K562 (cell line): Measurements from ENCODE around the gene LTA4H. TPM values are rescaled to one million over a fixed set of nuclear protein-coding genes. Genes with fewer than 3 reads are reported as not detected.
A peak's percentile ranks its signal among the peaks of the same experiment; 100 is the strongest.

Experiments
- ATAC-seq: fragments of 200-7000 bp; cut with Tn5 transposase; 3 replicates; pipeline ENCODE4 v1.9.1; 2020; ENCODE audit warnings: moderate library complexity
- BruUV-seq: library from RNA; stranded (reverse); fragments of 400-500 nt; replicated peaks from 2 replicates; lab custom pipeline; 2021; lab: Mats Ljungman, UMichigan
- CTCF ChIA-PET: fragments of 300-600 bp; formaldehyde crosslinking; extraction: SDS; loops from one replicate; lab custom pipeline; 2021; ENCODE audit warnings: low intra/inter-chr PET ratio; lab: Yijun Ruan, JAX
- POLR2A ChIA-PET: fragments of 300-600, 350-650 bp; sonication (Branson Sonifier 250); formaldehyde crosslinking; extraction: SDS; loops from one replicate; lab custom pipeline; 2021; ENCODE audit warnings: antibody characterized with exemption, inconsistent platforms; lab: Yijun Ruan, JAX
- DNase-seq, 4 experiments: peaks; one replicate each; pipeline versions ENCODE4 v3.0.0 to v3.0.0-alpha.2; 2011 to 2018; ENCODE audit warnings: low spot score in 3 of 4, mixed read lengths in 3 of 4; ENCODE audit errors: extremely low read depth in 1 of 4
- FAIRE-seq: peaks from 2 replicates; lab custom pipeline; 2011; peaks lifted over from hg19 to GRCh38; lab: Jason Lieb, UNC
- H2AFZ ChIP-seq: 2 replicates; pipeline ENCODE4 v1.6.0; 2011; ENCODE audit warnings: low read depth, low read length, control low read depth, inconsistent platforms
- H3K27ac ChIP-seq: fragments of 200-600 bp; 3 replicates; pipeline ENCODE4 v1.8.0; 2011; ENCODE audit warnings: low read depth, mild to moderate bottlenecking, control low read depth, inconsistent platforms, low read length, moderate library complexity, mixed read lengths; ENCODE audit errors: extremely low read depth
- H3K27me3 ChIP-seq, 2 experiments: fragments of 300-600 bp in 1 of 2; 2 replicates in 1 of 2; 3 replicates in 1 of 2; pipeline versions ENCODE4 v1.6.0 to v1.8.0; 2011; ENCODE audit warnings: inconsistent platforms in 2 of 2, low read length in 2 of 2, mild to moderate bottlenecking in 1 of 2, mixed read lengths in 1 of 2, moderate library complexity in 1 of 2; ENCODE audit not compliant: control insufficient read depth in 2 of 2, insufficient read depth in 2 of 2
- H3K36me3 ChIP-seq: fragments of 300-600 bp; 3 replicates; pipeline ENCODE4 v1.8.0; 2011; ENCODE audit warnings: mild to moderate bottlenecking, low read length, inconsistent platforms; ENCODE audit not compliant: control insufficient read depth, insufficient read depth
- H3K4me1 ChIP-seq, 2 experiments: fragments of 200-600 bp in 1 of 2; replicated peaks in 1 of 2; 2 replicates in 1 of 2; 3 replicates in 1 of 2; pipeline versions ENCODE4 v1.5.1 to v1.8.0; 2011; ENCODE audit warnings: inconsistent platforms in 2 of 2, low read length in 2 of 2, mild to moderate bottlenecking in 1 of 2, mixed read lengths in 1 of 2, moderate library complexity in 1 of 2; ENCODE audit not compliant: control insufficient read depth in 2 of 2, insufficient read depth in 2 of 2
- H3K4me2 ChIP-seq: 2 replicates; pipeline ENCODE4 v1.6.1; 2011; ENCODE audit warnings: low read length, control low read depth, inconsistent platforms, mixed read lengths; ENCODE audit not compliant: insufficient read depth
- H3K4me3 ChIP-seq: fragments of 200-600 bp; sonication (generic), shearing (Covaris generic); 2 replicates; pipeline ENCODE4 v1.5.1; 2016; ENCODE audit warnings: control low read depth, inconsistent platforms
- H3K79me2 ChIP-seq: fragments of 200-600 bp; 3 replicates; pipeline ENCODE4 v1.8.0; 2011; ENCODE audit warnings: low read length, inconsistent platforms; ENCODE audit not compliant: control insufficient read depth, insufficient read depth
- H3K9ac ChIP-seq, 2 experiments: 2 replicates each; pipeline versions ENCODE4 v1.6.0 to v1.6.1; 2011; ENCODE audit warnings: low read depth in 2 of 2, low read length in 2 of 2, control low read depth in 1 of 2, inconsistent platforms in 1 of 2, mild to moderate bottlenecking in 1 of 2, mixed read lengths in 1 of 2; ENCODE audit not compliant: insufficient read depth in 1 of 2
- H3K9me1 ChIP-seq: one replicate; pipeline ENCODE4 v1.6.0; 2011; ENCODE audit warnings: inconsistent platforms, mild to moderate bottlenecking, low read length, moderate library complexity; ENCODE audit not compliant: control insufficient read depth, insufficient read depth
- H3K9me3 ChIP-seq: replicated peaks from 2 replicates; pipeline ENCODE4 v1.5.1; 2011; ENCODE audit warnings: low read depth, low read length, inconsistent platforms; ENCODE audit not compliant: control insufficient read depth, insufficient read depth
- H4K20me1 ChIP-seq: replicated peaks from 2 replicates; pipeline ENCODE4 v1.6.1; 2011; ENCODE audit warnings: low read length, inconsistent platforms, mixed read lengths; ENCODE audit not compliant: control insufficient read depth, insufficient read depth
- BCL6 ChIP-seq: fragments of 250-450 bp; sonication (Bioruptor Pico); IDR thresholded peaks from 2 replicates; pipeline ENCODE4 v1.4.0; 2020
- BRD9 ChIP-seq: fragments of 450-650 bp; IDR thresholded peaks from 2 replicates; pipeline ENCODE4 v1.6.1; 2018; ENCODE audit warnings: low read depth; ENCODE audit not compliant: partially characterized antibody
- C11orf30 ChIP-seq: fragments of 450-650 bp; IDR thresholded peaks from 2 replicates; pipeline ENCODE4 v1.6.1; 2016; ENCODE audit warnings: low read depth, mild to moderate bottlenecking
- CBFA2T3 ChIP-seq: fragments of 450-650 bp; IDR thresholded peaks from 2 replicates; pipeline ENCODE4 v1.6.1; 2017
- CEBPB ChIP-seq: fragments of 450-650 bp; IDR thresholded peaks from 2 replicates; pipeline ENCODE4 v1.6.1; 2016; ENCODE audit warnings: missing genetic modification characterization, missing compliant biosample characterization
- MTA3 ChIP-seq: fragments of 450-650 bp; formaldehyde crosslinking; IDR thresholded peaks from 2 replicates; pipeline ENCODE4 v1.6.1; 2017; ENCODE audit warnings: mild to moderate bottlenecking, borderline replicate concordance
- PHF8 ChIP-seq: fragments of 200-600 bp; sonication (generic); IDR thresholded peaks from 2 replicates; pipeline ENCODE4 v1.6.1; 2012; ENCODE audit warnings: mixed run types, mild to moderate bottlenecking, inconsistent platforms, low read length, moderate library complexity, borderline replicate concordance
- POLR2B ChIP-seq: fragments of 450-650 bp; IDR thresholded peaks from 2 replicates; pipeline ENCODE4 v1.6.1; 2018; ENCODE audit warnings: low read depth; ENCODE audit not compliant: partially characterized antibody
- SAP30 ChIP-seq: fragments of 200-600 bp; sonication (generic); IDR thresholded peaks from 2 replicates; pipeline ENCODE4 v1.6.1; 2012; ENCODE audit warnings: borderline replicate concordance, low read depth, mild to moderate bottlenecking, moderate library complexity, low read length, control low read depth, inconsistent platforms; ENCODE audit not compliant: insufficient read depth, poor library complexity, severe bottlenecking
- ZBTB8A ChIP-seq: fragments of 450-650 bp; IDR thresholded peaks from 2 replicates; pipeline ENCODE4 v1.6.1; 2018; ENCODE audit warnings: mild to moderate bottlenecking, moderate library complexity; ENCODE audit not compliant: partially characterized antibody
- ZNF311 ChIP-seq: fragments of 250-450 bp; sonication (Bioruptor Pico); IDR thresholded peaks from 2 replicates; pipeline ENCODE4 v1.4.0; 2020; ENCODE audit warnings: mild to moderate bottlenecking, moderate library complexity
- ZNF384 ChIP-seq: IDR thresholded peaks from 2 replicates; pipeline ENCODE4 v1.6.1; 2012; ENCODE audit warnings: low read depth, low read length, improper control_type of control experiment
- WGBS: fragments of 100-300 bp; shearing (Covaris generic); methylation state at CpG from one replicate; pipeline ENCODE4 v1.1.6; 2016; ENCODE audit warnings: low coverage, mixed read lengths; ENCODE audit not compliant: insufficient coverage; ENCODE audit errors: missing lambda C conversion rate; 5-methylcytosine and 5-hydroxymethylcytosine counted together
- in situ Hi-C: fragments of 300-500 bp; cut with MboI; formaldehyde crosslinking; loops from 4 replicates; pipeline ENCODE4 v1.15.0; 2018; ENCODE audit warnings: inconsistent platforms, mixed read lengths
- intact Hi-C: fragments of 100-400 bp; cut with micrococcal nuclease; formaldehyde crosslinking; loops from 2 replicates; pipeline ENCODE4 v1.14.2; 2022
- polyA plus RNA-seq, 8 experiments: library from polyadenylated mRNA; depleted of rRNA in 4 of 8; stranded (reverse) in 5 of 8; unstranded in 3 of 8; fragments of >200 nt; fragmentation: Nextera tagmentation in 2 of 8; fragmentation: Illumina TruSeq in 1 of 8; extraction: Ambion mirVana in 2 of 8; extraction: Trizol in 1 of 8; gene quantifications; 2 replicates each; pipeline versions ENCODE4 v1.2.1 to v1.2.3, GENCODE V29; 2011 to 2014; ENCODE audit warnings: inconsistent platforms in 1 of 8, missing spikeins in 1 of 8
- total RNA-seq, 7 experiments: library from RNA; depleted of rRNA in 6 of 7; stranded (reverse); fragments of >200 nt in 6 of 7; fragmentation: Illumina TruSeq in 2 of 7; extraction: Trizol in 2 of 7; gene quantifications; 2 replicates each; pipeline versions ENCODE4 v1.2.1 to v1.2.3, GENCODE V29; 2011 to 2021; ENCODE audit warnings: low replicate concordance in 1 of 7
- TF ChIP-seq, protein P1 (sequence below): fragments of 250-450 bp; sonication (Bioruptor Pico); IDR thresholded peaks from 2 replicates; pipeline ENCODE4 v1.5.0; 2021; ENCODE audit warnings: mild to moderate bottlenecking, borderline replicate concordance
- TF ChIP-seq, protein P2 (sequence below): fragments of 250-450 bp; sonication (Bioruptor Pico); IDR thresholded peaks from 2 replicates; pipeline ENCODE4 v1.5.0; 2021
- TF ChIP-seq, protein P3 (sequence below): fragments of 450-650 bp; conservative IDR thresholded peaks from 2 replicates; pipeline ENCODE4 v1.6.1; 2016; ENCODE audit warnings: missing genetic modification characterization, low read depth, mild to moderate bottlenecking, missing compliant biosample characterization, moderate library complexity
- TF ChIP-seq, protein P4 (sequence below): sonication (generic); formaldehyde crosslinking; IDR thresholded peaks from 2 replicates; pipeline ENCODE4 v1.8.1; 2022; ENCODE audit warnings: missing genetic modification reagents

The LTA4H gene
- total and polyA plus RNA-seq, 9 of the 15 experiments (the other 6 are each of a cell fraction or from before 2014, with no cell fraction given) = 25.2 to 58.1 (median 40.5) TPM

DNA sequence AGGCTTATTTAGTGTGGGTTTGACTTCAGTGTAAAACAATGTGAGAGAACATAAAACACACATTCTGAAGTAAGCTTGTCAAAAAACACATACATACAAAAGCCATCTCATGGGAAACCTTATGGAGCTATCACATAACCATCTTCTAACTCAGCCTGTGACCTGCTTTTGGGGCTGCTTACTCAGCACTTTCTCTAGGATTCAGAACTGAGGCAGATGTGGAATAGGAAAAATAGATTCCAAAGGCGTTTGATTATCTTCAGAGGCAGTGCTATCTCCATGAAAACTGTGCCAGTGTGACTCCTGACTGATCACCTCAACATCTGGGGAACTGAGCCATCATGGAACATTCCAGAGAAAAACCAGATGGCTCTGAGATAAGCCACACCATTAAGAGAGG lies 52.8 kb downstream of the LTA4H start (continued):
- peak; percentile 86 for TF ChIP-seq C11orf30
- TF ChIP-seq BCL6 (CRISPR knock-in tag) = no peak

DNA sequence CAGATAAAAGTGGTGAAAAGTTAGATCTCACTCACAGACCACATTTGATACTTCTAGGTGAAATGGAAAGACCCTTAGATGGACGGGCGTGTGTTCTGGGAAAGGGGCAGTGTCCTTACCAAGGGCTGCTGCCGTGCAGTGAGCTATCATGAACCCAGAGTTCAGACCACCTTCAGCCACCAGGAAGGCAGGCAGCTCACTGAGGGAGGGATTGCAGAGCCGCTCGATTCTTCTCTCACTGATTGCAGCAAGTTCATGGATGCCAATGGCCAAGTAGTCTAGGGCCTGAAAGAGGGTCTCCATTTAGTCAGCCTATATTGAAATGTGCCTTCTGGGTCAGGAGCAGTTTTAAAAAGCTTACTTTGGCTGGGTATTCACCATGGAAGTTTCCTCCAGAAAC lies 55.0 kb downstream of the LTA4H start:
- no TSS peak for BruUV-seq
- Histone ChIP-seq H3K9me1 (no peaks in the 10 kb centered on the region), H3K27ac (no peak overlapping the region), H3K9ac (no peak overlapping the region), H3K79me2 (no peaks in the 10 kb centered on the region), H3K4me3 (no peak overlapping the region), H3K36me3 (no peaks in the 10 kb centered on the region), H2AFZ (no peak overlapping the region), H3K4me1 (peaks cover 0 to 5% of the 10 kb centered on the region in 2 experiments; a peak in 1 of 5 replicates), H3K27me3 (peaks cover 17 to 18% of the 10 kb centered on the region in 2 experiments; a peak in 4 of 5 replicates), H3K9me3 (no peaks in the 10 kb centered on the region), H3K4me2 (no peak overlapping the region), H4K20me1 (no peaks in the 10 kb centered on the region)
- in situ Hi-C loops = no loop called here
- ChIA-PET CTCF (no interaction called here), POLR2A (interaction anchor here (0.5 kb wide), 1 partner anchor 20 kb away, joined by 3 read pairs; no protein-coding TSS in a partner anchor)
- no peak for DNase-seq
- WGBS = 5% methylated on average over 5 of the region's 5 CpGs
- ATAC-seq = no peak
- intact Hi-C loops = no loop called here
- FAIRE-seq = no peak
- TF ChIP-seq CEBPB = no peak
- no peak for TF ChIP-seq ZNF311 (CRISPR knock-in tag)
- TF ChIP-seq CBFA2T3 = no peak
- no peak for TF ChIP-seq PHF8
- TF ChIP-seq, protein P1, sequence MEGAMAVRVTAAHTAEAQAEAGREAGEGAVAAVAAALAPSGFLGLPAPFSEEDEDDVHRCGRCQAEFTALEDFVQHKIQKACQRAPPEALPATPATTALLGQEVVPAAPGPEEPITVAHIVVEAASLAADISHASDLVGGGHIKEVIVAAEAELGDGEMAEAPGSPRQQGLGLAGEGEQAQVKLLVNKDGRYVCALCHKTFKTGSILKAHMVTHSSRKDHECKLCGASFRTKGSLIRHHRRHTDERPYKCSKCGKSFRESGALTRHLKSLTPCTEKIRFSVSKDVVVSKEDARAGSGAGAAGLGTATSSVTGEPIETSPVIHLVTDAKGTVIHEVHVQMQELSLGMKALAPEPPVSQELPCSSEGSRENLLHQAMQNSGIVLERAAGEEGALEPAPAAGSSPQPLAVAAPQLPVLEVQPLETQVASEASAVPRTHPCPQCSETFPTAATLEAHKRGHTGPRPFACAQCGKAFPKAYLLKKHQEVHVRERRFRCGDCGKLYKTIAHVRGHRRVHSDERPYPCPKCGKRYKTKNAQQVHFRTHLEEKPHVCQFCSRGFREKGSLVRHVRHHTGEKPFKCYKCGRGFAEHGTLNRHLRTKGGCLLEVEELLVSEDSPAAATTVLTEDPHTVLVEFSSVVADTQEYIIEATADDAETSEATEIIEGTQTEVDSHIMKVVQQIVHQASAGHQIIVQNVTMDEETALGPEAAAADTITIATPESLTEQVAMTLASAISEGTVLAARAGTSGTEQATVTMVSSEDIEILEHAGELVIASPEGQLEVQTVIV (CRISPR knock-in tag) = no peak
- no peak for TF ChIP-seq ZNF384
- TF ChIP-seq, protein P2, sequence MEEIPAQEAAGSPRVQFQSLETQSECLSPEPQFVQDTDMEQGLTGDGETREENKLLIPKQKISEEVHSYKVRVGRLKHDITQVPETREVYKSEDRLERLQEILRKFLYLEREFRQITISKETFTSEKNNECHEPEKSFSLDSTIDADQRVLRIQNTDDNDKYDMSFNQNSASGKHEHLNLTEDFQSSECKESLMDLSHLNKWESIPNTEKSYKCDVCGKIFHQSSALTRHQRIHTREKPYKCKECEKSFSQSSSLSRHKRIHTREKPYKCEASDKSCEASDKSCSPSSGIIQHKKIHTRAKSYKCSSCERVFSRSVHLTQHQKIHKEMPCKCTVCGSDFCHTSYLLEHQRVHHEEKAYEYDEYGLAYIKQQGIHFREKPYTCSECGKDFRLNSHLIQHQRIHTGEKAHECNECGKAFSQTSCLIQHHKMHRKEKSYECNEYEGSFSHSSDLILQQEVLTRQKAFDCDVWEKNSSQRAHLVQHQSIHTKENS (CRISPR knock-in tag) = no peak
- no peak for TF ChIP-seq POLR2B
- TF ChIP-seq, protein P3, sequence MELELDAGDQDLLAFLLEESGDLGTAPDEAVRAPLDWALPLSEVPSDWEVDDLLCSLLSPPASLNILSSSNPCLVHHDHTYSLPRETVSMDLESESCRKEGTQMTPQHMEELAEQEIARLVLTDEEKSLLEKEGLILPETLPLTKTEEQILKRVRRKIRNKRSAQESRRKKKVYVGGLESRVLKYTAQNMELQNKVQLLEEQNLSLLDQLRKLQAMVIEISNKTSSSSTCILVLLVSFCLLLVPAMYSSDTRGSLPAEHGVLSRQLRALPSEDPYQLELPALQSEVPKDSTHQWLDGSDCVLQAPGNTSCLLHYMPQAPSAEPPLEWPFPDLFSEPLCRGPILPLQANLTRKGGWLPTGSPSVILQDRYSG (tag) = no peak
- TF ChIP-seq ZBTB8A = no peak
- no peak for TF ChIP-seq BRD9
- no peak for TF ChIP-seq MTA3
- TF ChIP-seq SAP30 = no peak
- TF ChIP-seq, protein P4, sequence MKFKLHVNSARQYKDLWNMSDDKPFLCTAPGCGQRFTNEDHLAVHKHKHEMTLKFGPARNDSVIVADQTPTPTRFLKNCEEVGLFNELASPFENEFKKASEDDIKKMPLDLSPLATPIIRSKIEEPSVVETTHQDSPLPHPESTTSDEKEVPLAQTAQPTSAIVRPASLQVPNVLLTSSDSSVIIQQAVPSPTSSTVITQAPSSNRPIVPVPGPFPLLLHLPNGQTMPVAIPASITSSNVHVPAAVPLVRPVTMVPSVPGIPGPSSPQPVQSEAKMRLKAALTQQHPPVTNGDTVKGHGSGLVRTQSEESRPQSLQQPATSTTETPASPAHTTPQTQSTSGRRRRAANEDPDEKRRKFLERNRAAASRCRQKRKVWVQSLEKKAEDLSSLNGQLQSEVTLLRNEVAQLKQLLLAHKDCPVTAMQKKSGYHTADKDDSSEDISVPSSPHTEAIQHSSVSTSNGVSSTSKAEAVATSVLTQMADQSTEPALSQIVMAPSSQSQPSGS (CRISPR knock-in tag) = no peak
